ENCODE results near the gene SFI1. TPM values are rescaled to one million over a fixed set of nuclear protein-coding genes. Genes with fewer than 3 reads are reported as not detected.
"Not testable (repeated sequence)": the region's sequence is repeated elsewhere in the genome, so short reads cannot be mapped to it uniquely, and the experiment has no call there.

The SFI1 gene
- total RNA-seq, 1 donor from 2014 or later, result 22.5 TPM

DNA sequence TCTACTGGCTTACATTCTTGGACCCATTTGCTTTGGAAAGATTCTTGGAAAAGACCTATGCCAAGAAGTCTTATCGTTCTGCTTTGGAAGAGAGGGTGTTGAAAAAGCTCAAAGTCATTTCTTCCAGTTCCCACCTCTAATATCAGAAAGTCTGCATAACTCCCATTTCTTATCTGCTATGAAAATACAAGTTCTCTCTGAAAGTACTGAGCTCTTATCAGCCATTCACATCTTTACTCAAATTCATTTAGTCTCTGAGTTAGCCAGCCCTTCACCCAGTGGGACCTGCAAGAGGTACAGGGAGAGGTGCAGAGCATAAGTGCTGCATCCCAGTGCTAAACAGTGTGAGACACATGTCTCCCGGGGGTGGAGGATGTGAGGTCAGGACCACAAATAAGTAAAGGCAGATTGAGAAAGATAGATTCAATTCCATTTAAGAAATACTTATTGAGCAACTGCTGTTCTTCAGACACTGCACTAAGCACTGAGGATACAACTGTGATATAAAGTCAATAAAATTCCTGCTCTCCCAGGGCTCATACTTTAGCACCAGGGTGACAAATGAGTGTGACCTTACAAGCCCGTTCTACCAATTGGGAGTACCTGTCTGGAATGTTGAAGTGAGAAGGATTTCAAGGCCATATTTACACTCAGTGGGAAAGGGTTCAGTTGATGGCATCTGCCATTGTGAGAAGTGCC is 89.0 kb downstream of the SFI1 start:
- no peak for DNase-seq (ENCODE audit: low spot score)

DNA sequence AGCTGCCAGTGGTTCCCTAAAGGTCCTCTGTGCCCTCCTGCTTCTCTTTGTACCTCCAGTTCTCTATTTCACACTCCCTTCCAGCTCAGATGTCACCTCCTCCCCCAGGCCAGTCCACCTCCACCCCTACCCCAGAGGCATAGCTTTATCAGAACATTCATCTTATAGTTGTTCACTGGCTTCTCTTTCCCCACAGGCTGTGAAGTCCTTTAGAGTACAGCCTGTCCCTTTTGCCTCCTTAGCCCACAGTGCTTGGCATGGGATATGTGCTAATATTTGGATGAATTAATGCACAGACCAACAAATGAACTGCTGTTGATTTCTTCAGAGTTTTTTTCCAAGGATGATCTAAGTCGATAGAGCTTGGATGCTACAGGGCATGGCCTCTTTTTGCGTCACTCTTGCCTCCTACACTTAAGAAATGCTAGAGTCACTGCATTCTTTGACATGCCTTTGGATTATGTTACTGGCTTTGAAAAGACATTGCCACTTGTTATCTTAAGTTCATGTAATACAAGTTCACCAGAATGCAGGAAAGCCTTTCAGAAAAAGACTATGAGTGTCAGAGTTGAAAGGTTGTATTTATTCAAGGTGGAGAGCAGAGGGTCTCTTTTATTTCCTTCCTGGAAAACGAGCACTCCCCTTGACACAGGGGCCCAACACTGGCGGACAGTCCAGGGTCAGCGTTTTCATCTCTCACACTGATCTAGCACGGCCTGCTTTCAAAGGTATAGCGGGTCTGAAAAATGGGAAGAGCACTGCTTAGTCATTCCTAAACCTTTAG is 90.0 kb downstream of the SFI1 start:
- no peak for DNase-seq (ENCODE audit: low spot score)

DNA sequence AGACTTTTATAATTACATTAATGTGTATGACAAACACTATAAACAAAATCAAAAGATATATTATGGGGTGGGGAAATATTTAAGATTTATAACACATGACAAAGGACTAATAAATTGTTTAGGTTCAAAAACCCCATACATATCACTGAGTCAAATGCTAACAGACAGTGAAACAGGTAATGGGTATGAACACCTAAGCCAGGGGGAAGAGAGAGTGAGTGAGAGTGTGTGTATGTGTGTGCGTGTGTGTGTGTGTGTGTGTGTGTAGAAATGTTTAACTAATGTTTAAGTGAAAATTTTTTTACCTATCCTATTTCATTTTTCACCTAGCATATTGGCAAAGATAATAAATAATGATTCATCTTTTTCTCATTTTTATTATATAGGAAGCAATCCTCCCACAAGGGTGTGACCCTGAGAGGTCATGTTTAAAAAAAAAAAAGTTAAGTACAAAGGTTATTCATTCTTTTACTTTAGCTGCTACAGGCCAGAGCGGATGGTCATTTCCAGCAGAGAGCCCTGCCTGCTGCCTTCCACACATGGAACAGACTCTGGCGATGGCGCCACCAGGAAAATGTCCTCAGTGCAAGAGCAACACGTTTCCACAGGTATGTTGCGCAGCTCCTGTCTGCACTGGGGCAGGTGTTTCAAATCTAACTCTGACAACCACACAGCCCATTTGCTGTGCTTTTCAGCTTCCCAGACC is 92.8 kb downstream of the SFI1 start:
- no peak for DNase-seq (ENCODE audit: low spot score)

DNA sequence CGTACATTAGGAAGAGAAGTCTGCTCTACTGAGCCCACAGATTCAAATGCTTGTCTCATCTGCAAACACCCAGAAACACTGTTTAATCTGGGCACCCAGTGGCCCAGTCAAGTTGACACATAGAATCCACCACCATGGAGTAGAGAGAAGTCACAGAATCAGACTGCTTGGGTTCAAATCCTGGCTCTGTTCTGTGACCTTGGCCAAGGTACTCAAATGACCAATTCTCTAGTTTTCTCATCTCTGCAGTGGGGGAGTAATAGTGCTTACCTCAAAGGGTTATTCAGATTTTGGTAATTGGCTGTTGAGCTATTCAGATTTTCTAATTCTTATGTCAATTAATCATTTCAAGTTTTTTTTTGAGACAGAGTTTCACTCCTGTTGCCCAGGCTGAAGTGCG is 93.8 kb downstream of the SFI1 start:
- DNase-seq (ENCODE audit: low spot score), result not testable (repeated sequence)

DNA sequence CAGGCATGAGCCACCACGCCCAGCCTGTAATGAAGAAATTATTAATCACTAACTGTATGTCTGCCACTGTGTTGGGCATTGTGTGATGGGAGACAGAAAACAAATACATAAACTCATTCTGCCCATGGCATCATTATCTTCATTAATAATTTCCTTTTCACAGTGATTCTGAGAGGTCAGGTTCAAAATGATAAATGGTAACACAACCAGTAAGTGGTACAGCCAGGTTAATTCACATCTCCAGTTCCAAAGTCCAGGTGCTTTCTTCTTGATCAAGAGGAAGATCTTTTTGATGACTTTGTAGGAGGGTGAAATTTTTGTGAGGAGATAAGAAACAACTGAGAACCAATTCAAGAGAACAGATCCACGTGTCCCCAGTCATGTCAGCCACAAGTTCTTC is 98.9 kb downstream of the SFI1 start:
- DNase-seq (ENCODE audit: low spot score), result no peak

DNA sequence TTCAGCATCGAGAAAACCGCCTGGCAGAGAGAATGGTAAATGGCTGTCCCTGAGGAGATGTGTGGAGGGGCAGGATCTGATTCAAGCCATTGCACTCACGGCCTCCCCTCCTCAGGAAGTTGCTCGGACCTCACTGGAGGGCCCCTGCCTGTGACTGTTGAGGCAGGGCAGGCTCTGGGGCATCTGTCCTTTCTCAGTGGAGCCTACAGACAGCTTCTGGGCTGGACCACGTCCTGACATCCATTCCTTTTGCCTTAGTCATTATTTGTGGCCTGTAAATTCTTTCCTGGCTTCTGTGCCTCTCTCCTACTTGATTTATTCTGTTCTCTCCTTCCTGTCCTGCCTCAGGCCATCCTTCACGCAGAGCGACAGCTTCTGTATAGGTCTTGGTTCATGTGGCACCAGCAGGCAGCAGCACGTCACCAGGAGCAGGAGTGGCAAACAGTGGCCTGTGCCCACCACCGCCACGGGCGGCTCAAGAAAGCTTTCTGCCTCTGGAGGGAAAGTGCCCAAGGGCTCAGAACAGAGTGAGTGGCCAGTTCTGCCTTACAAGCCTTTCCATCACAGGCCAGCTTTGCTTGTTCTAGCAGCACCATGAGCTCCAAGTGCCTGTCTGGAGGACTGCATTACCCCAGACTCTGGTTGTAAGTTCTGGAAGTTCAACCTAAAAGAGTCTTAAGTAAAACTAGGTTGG is 106.1 kb downstream of the SFI1 start:
- no peak for DNase-seq (ENCODE audit: low spot score)

DNA sequence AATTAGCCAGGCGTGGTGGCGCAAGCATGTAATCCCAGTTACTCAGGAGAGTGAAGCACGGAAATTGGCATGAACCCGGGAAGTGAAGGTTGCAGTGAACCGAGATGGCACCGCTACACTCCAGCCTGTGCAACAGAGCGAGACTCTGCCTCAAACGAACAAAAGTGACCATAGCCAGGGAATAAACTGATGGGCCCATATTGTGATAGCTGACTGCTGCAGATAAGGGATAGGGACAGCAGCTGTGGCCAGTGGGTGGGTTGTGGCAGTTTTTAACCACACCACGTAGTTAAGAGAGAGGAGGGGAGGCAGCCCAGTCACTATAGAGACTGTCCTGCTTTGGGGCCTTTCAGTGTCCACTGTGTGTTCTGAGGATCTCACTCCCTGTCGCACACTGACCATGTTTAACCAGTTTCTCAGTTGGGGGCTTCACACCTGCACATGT is 106.8 kb downstream of the SFI1 start:
- DNase-seq (ENCODE audit: low spot score), result peak; percentile 72

DNA sequence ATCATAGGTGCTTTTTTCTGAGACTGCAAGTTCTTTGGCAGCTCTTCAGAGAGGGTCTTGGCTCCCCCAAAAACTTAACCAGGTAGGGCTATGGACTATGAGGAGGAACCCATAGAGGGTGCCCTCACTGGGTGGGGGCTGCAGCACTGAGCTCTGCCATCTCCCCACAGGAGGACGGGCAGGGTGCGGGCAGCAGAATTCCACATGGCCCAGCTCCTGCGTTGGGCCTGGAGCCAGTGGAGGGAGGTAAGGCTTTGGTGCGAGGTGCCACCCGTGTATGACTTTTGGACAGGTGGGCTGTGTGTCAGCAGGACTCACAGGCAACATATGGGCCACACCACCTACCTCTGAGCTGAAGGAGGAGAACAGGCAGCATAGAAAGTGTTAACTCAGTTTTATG is 107.2 kb downstream of the SFI1 start:
- DNase-seq (ENCODE audit: low spot score), result peak; percentile 74

DNA sequence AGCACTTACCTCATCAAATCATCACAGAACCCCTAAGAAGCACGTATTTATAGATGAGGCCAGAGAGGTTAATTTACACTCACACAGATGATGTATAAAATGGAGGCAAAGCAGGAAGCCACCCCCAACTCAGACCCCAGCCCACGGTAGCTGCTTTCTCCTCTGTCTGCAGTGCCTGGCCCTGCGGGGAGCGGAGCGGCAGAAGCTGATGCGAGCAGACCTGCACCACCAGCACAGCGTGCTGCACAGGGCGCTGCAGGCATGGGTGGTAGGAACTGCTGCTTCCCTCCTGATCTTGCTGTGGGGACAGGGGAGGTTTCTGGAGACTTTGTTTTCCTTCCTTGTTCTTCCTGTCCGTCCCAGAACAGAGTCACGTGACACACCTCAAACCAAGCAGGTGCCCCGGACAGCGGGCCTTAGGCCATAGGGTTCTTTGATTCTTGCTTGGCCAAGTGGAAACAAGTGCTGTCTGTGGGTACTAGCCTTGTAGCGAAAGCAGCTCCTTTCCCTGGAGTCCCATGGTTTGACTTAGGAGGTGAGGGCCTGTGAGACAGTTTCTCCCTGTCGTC is 107.9 kb downstream of the SFI1 start:
- DNase-seq (ENCODE audit: low spot score), result no peak

DNA sequence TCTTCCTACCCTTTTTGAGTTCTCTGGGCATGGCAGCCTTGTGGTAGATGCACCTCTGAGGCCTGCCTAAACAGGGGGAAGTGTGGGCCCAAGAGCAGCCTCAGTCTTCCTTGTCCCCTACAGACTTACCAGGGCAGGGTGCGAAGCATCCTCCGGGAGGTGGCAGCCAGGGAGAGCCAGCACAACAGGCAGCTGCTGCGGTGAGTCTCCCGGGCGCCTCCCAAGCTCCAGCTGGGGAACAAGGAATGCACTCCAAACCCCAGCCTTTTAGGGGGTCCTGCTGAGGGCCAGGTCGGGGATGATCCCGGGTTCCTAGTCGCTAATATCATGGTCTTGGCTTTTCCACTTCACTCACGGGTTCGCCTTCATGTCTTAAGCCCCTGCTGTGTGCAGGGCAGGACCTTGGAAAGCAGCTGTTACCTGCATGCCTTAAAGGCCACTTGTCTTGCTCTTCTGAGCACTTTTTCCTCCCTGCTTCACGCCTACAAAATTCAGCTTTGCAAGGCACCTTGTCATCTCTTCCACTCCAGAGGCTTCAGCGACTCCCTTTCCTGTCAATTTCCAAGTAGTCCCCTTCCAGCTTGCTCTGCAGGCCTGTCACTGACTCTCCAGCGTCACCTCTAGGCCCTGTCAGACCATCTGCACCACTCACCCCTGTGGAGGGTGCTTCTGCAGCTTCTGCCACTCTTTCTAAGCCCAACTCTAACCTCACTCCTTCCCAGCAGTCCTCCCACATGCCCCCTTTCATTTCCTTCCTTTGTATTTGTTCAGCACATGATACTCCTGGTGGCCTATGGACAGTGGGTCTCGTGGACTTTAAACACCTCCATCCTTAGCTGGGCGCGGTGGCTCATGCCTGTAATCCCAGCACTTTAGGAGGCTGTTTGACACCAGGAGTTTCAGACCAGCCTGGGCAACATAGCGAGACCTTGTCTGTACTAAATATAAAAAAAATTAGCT is 108.7 kb downstream of the SFI1 start:
- no peak for DNase-seq (ENCODE audit: low spot score)

DNA sequence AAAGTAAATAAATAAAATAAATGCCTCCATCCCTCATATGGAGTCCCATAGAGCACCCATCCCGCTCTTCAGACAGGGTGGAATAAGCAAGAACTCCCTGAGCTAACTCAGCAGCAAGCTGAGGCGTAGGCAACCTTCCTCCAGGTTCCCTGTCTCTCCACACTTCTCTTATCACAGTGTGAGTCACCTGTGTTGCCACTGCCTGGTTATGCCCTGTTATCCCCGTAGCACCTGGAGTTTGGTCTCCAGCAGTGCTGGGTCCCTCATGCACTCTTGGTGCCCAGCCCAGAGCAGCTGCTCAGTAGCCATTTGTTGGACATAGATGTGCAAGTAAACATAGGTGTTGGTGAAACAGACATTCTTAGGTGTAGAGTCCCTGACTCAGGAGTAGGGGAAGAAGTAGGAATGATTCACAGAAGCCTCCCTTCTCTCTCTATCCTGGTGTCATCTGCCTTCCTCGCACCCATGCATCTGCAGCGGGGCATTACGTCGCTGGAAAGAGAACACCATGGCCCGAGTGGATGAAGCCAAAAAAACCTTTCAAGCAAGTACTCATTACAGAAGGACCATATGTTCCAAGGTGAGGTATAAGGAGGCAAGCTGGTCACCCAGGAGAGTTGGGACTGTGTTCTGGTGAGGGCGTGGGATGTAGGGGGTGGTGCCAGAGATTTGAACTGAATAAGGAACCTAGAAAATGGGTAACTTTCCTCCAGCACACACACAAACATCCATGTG is 109.7 kb downstream of the SFI1 start:
- no peak for DNase-seq (ENCODE audit: low spot score)

DNA sequence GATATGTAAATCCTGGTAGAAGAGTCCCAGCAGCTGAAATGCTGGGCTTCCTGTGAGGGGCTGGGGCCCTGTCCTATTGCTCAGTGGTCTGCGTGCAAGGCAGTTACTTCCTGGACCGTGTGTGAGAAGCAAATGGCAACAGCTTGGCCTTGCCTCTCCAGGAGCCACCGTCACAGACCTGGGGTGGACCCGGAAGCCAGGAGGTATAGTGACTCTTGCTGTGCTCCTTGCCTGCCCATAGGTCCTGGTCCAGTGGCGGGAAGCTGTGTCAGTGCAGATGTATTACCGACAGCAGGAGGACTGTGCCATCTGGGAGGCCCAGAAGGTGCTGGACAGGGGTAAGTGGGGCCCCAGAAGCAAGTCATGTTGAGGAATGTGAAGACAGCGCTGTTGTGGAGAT is 111.4 kb downstream of the SFI1 start:
- no peak for DNase-seq (ENCODE audit: low spot score)

DNA sequence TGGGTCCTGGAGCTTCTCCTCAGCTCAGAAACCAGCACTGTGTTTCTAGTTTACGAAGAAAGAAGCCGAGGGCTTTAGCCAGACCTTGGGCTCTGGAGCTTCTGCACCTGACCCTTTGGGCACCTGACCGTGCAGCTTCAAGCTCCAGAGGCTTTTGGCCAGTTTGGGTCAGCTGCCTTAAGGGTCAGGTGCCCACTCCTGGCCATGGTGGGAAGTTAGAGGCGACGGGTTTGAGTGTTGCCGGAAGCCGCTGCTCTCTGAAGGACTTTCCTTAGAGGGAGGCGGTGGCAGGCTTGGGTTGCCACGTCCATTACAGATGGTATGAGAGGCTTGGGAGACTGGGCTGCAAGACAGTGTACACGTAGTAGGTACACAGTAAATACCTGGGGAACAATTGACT is 113.4 kb downstream of the SFI1 start:
- no peak for DNase-seq (ENCODE audit: low spot score)

DNA sequence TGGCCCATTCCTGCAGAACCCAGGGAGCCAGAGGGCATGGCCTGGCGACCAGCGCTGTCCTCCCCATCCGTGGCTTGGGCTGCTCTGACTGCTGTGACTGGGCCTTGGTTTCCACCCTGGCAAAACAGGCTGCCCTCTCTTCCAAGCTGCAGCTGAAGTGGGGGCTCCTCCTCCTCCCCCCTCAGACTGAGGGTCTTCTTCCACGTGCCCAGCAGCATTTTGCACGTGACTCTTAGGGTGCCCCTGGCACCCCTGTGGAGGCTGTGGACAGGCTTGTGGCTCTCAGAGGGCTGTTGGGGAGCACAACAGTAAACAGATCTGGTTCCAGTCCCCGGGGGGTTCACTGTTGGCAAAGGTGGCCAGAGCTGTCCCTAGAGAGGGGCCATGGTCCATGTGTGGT is 114.3 kb downstream of the SFI1 start:
- DNase-seq (ENCODE audit: low spot score), result no peak

DNA sequence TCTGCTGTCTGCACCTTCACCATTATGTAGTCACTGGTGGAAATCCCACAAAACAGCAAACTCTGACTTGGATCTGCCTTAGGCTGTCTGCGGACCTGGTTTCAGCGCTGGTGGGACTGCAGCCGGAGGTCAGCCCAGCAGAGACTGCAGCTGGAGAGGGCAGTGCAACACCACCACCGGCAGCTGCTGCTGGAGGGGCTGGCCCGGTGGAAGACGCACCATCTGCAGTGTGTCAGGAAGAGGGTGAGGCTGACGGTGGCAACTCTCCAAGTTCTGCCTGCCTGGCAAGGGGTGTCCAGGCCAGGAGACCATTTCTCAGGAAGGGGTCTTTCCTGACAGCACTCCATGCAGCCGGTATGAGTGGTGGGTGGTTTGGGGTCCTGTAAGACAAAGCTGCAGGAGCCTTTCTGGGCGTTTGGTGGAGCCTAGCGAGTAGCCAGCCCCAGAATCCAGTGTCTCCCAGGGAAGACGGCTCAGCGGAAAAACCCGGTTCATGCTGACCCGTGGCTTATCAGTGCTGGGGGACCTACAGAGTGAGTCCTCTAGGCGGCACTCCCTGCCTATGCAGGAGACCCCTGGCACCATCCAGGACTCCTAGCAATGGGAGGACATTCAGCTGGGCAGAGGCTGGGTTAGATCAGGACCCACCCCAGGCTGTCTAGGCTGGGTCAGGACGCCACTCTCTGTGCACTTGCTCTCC is 114.9 kb downstream of the SFI1 start:
- no peak for DNase-seq (ENCODE audit: low spot score)

DNA sequence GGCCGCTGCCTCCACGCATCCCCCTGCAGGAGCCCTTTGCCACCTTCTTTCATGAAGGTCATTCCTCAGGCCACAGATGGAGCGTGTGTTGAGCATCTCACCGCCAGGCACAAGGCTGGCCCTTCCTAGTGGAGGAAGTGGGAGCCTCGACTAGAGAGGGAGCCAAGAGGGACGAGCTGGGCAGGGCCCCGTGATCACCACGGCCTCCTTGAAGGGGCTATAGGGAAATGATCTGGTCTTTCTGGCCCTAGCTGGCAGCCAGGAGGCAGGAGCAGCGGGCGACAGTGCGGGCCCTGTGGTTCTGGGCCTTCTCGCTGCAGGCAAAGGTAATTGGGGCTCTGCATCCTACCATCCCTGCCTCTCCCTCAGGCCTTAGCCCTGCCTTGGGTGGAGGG is 116.6 kb downstream of the SFI1 start:
- DNase-seq (ENCODE audit: low spot score), result no peak

DNA sequence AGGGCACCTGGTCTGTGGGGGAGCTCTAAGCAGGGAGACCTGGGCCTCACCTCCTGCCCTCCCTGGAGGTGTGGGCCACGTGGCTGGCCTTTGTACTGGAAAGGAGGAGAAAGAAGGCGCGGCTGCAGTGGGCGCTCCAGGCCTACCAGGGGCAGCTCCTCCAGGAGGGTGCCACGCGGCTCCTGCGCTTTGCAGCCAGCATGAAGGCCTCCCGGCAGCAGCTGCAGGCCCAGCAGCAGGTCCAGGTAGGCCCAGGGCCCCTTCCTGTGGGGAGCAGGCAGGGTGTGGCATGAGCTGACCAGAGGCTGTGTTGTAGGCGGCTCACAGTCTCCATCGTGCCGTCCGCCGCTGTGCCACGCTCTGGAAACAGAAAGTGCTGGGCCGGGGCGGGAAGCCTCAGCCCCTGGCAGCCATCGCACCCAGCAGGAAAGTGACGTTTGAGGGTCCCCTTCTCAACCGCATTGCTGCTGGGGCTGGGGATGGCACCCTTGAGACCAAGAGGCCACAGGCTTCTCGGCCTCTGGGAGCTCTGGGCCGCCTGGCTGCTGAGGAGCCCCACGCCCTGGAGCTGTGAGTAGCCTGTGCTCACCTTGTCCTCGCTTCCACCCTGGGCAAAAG is 117.1 kb downstream of the SFI1 start:
- no peak for DNase-seq (ENCODE audit: low spot score)

DNA sequence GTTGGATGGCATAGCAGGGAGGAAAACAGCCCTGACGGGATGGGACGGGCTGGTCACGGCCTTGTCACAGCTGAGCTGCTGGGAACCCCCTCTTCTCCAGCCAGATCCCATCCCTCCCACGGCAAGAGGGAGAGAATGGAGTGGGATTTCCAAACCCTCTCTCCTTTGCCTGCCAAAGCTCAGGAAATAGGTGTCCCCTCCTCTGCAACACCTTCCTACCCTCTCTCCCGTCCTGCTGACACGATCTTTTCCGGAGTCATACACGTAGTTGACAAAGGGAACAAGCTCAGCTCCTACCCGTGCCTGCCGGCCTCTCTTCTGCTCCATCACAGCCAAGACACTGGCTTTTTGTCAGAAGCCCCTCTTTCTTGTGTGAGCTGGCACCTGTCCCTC is 117.6 kb downstream of the SFI1 start:
- no peak for DNase-seq (ENCODE audit: low spot score)
